ENCODE measurements around the gene PEMT. TPM values are rescaled to one million over a fixed set of nuclear protein-coding genes. Genes with fewer than 3 reads are reported as not detected.

Gene PEMT
- polyA plus RNA-seq, 1 donor: 25.7 TPM

Other genes starting within 250 kb of the PEMT start
- 17.4 TPM for gene MED9, start 114.7 kb downstream of the PEMT start, polyA plus RNA-seq
- gene RASD1, start 95.3 kb downstream of the PEMT start, polyA plus RNA-seq: 20.0 TPM
- 26.2 TPM for gene RAI1, start 89.8 kb upstream of the PEMT start, polyA plus RNA-seq
- gene SREBF1, start 245.3 kb upstream of the PEMT start, polyA plus RNA-seq: 79.1 TPM